ENCODE data around the gene ZDHHC14.
A peak's percentile ranks its signal among the peaks of the same experiment; 100 is the strongest.
"Not testable (repeated sequence)": the region's sequence is repeated elsewhere in the genome, so short reads cannot be mapped to it uniquely, and the experiment has no call there.

The ZDHHC14 gene

GRCh38 chr6:157449610-157450009, 68.6 kb downstream of the ZDHHC14 start:
- DNase-seq, result no peak

GRCh38 chr6:157450931-157451742, 70.1 kb downstream of the ZDHHC14 start:
- DNase-seq, result no peak

- DNase-seq, result no peak
These were observed 71.1 kb downstream of the ZDHHC14 start for GRCh38 chr6:157452096-157452495.

GRCh38 chr6:157453131-157453530, 72.1 kb downstream of the ZDHHC14 start:
- no peak for DNase-seq

- no peak for DNase-seq
These were observed 73.0 kb downstream of the ZDHHC14 start for GRCh38 chr6:157453978-157454377.

GRCh38 chr6:157454762-157455714, 74.0 kb downstream of the ZDHHC14 start:
- DNase-seq, result no peak

- no peak for DNase-seq
These were observed 74.9 kb downstream of the ZDHHC14 start for GRCh38 chr6:157455731-157456523.

GRCh38 chr6:157456524-157456829, 75.5 kb downstream of the ZDHHC14 start:
- peak; percentile 4 for DNase-seq

- no peak for DNase-seq
These were observed 76.8 kb downstream of the ZDHHC14 start for GRCh38 chr6:157457787-157458186.

- DNase-seq, result no peak
These were observed 78.3 kb downstream of the ZDHHC14 start for GRCh38 chr6:157459327-157459726.

GRCh38 chr6:157460182-157460999, 79.4 kb downstream of the ZDHHC14 start:
- no peak for DNase-seq

- DNase-seq, result peak; percentile 21
These were observed 80.3 kb downstream of the ZDHHC14 start for GRCh38 chr6:157461000-157461915.

GRCh38 chr6:157462956-157463742, 82.2 kb downstream of the ZDHHC14 start:
- DNase-seq, result no peak

- not testable (repeated sequence) for DNase-seq
These were observed 82.7 kb downstream of the ZDHHC14 start for GRCh38 chr6:157463743-157464135.

- no peak for DNase-seq
These were observed 83.9 kb downstream of the ZDHHC14 start for GRCh38 chr6:157464653-157465535.

GRCh38 chr6:157466342-157466648, 85.3 kb downstream of the ZDHHC14 start:
- DNase-seq, result no peak

GRCh38 chr6:157467339-157467738, 86.3 kb downstream of the ZDHHC14 start:
- DNase-seq, result not testable (repeated sequence)

GRCh38 chr6:157468054-157468453, 87.1 kb downstream of the ZDHHC14 start:
- no peak for DNase-seq

- no peak for DNase-seq
These were observed 87.6 kb downstream of the ZDHHC14 start for GRCh38 chr6:157468574-157468973.
